HepG2 (cell line): Measurements from ENCODE around the gene ZNF273. TPM values are rescaled to one million over a fixed set of nuclear protein-coding genes. Genes with fewer than 3 reads are reported as not detected.

Source experiments
- ATAC-seq: fragments of 200-7000 bp; cut with Tn5 transposase; 3 replicates; pipeline ENCODE4 v1.9.1; 2020; ENCODE audit warnings: mild to moderate bottlenecking, moderate library complexity
- BruUV-seq: library from RNA; stranded (reverse); fragments of 400-500 nt; replicated peaks from 2 replicates; lab custom pipeline; 2021; lab: Mats Ljungman, UMichigan
- CTCF ChIA-PET: fragments of 300-600 bp; formaldehyde crosslinking; extraction: SDS; loops from one replicate; lab custom pipeline; 2021; ENCODE audit warnings: low total read pairs, inconsistent platforms, low intra/inter-chr PET ratio; lab: Yijun Ruan, JAX
- POLR2A ChIA-PET: fragments of 350-600 bp; sonication (Branson Sonifier 250); formaldehyde crosslinking; loops from one replicate; lab custom pipeline; 2020; ENCODE audit warnings: antibody characterized with exemption, inconsistent platforms; lab: Yijun Ruan, JAX
- DNase-seq: peaks from one replicate; pipeline ENCODE4 v3.0.0-alpha.2; 2015; ENCODE audit warnings: low spot score
- FAIRE-seq: peaks from 3 replicates; lab custom pipeline; 2011; peaks lifted over from hg19 to GRCh38; lab: Jason Lieb, UNC
- H2AFZ ChIP-seq: one replicate; pipeline ENCODE4 v1.6.1; 2011; ENCODE audit warnings: low read length, inconsistent platforms
- H3K27ac ChIP-seq: fragments of 300-600 bp; 3 replicates; pipeline ENCODE4 v1.8.0; 2011; ENCODE audit warnings: mixed run types, mild to moderate bottlenecking, mixed read lengths, low read length, inconsistent platforms; ENCODE audit not compliant: insufficient read depth; ENCODE audit errors: extremely low read length
- H3K27me3 ChIP-seq, 2 experiments: fragments of 200-600 bp in 1 of 2; 2 replicates in 1 of 2; 3 replicates in 1 of 2; pipeline versions ENCODE4 v1.6.0 to v1.8.0; 2011; ENCODE audit warnings: low read length in 2 of 2, mild to moderate bottlenecking in 2 of 2, moderate library complexity in 2 of 2, inconsistent platforms in 1 of 2; ENCODE audit not compliant: insufficient read depth in 2 of 2, control insufficient read depth in 1 of 2
- H3K36me3 ChIP-seq, 2 experiments: fragments of 200-600 bp in 1 of 2; replicated peaks in 1 of 2; 2 replicates in 1 of 2; 3 replicates in 1 of 2; pipeline versions ENCODE4 v1.5.1 to v1.8.0; 2011; ENCODE audit warnings: low read length in 2 of 2, inconsistent platforms in 1 of 2; ENCODE audit not compliant: insufficient read depth in 2 of 2, control insufficient read depth in 1 of 2
- H3K4me1 ChIP-seq: 2 replicates; pipeline ENCODE4 v1.5.1; 2012; ENCODE audit warnings: low read length, inconsistent platforms; ENCODE audit not compliant: insufficient read depth
- H3K4me2 ChIP-seq: 2 replicates; pipeline ENCODE4 v1.6.0; 2011; ENCODE audit warnings: low read depth, low read length, inconsistent platforms
- H3K4me3 ChIP-seq, 3 experiments: fragments of 200-600 bp in 1 of 3; sonication (generic), shearing (Covaris generic) in 1 of 3; replicated peaks in 1 of 3; 2 replicates each; pipeline ENCODE4 v1.5.1; 2011 to 2016; ENCODE audit warnings: low read length in 3 of 3, inconsistent platforms in 2 of 3, low read depth in 2 of 3, mild to moderate bottlenecking in 2 of 3, control low read depth in 1 of 3, mixed read lengths in 1 of 3; ENCODE audit not compliant: insufficient read depth in 1 of 3
- H3K79me2 ChIP-seq: one replicate; pipeline ENCODE4 v1.6.1; 2011; ENCODE audit warnings: low read length, inconsistent platforms; ENCODE audit not compliant: insufficient read depth
- H3K9ac ChIP-seq: 2 replicates; pipeline ENCODE4 v1.6.0; 2011; ENCODE audit warnings: mild to moderate bottlenecking, low read depth, low read length, inconsistent platforms; ENCODE audit not compliant: insufficient read depth
- H3K9me3 ChIP-seq: 2 replicates; pipeline ENCODE4 v1.5.1; 2012; ENCODE audit warnings: mild to moderate bottlenecking, low read length
- H4K20me1 ChIP-seq: 2 replicates; pipeline ENCODE4 v1.6.0; 2011; ENCODE audit warnings: inconsistent platforms, mild to moderate bottlenecking, low read length, moderate library complexity; ENCODE audit not compliant: insufficient read depth
- AHR ChIP-seq: IDR thresholded peaks from 2 replicates; pipeline ENCODE4 v1.6.1; 2018; ENCODE audit warnings: missing genetic modification reagents, missing compliant biosample characterization
- MTERF4 ChIP-seq: sonication (generic); formaldehyde crosslinking; IDR thresholded peaks from 2 replicates; pipeline ENCODE4 v1.8.0; 2023; ENCODE audit warnings: mild to moderate bottlenecking, missing genetic modification reagents
- RBM39 ChIP-seq: fragments of 200-400 bp; formaldehyde crosslinking; IDR thresholded peaks from one replicate; pipeline ENCODE4 v1.6.1; 2018; ENCODE audit warnings: antibody characterized with exemption, mild to moderate bottlenecking, low read depth, low read length; ENCODE audit not compliant: poor library complexity, severe bottlenecking
- TCF7L2 ChIP-seq: IDR thresholded peaks from 2 replicates; pipeline ENCODE4 v1.6.1; 2011; ENCODE audit warnings: mild to moderate bottlenecking, low read depth, low read length, moderate library complexity
- WGBS: methylation state at CpG from one replicate; pipeline ENCODE4 v1.1.6; 2017; ENCODE audit warnings: low lambda C conversion rate; 5-methylcytosine and 5-hydroxymethylcytosine counted together
- in situ Hi-C: cut with HindIII; loops from 2 replicates; pipeline ENCODE4 v1.10.0; 2017; ENCODE audit warnings: low pct_unique_long_range_greater_than_20kb; ENCODE audit not compliant: extremely low pct_ligation_motif_present
- intact Hi-C: fragments of 100-400 bp; cut with micrococcal nuclease; formaldehyde crosslinking; loops from one replicate; pipeline ENCODE4 v1.10.0; 2022; ENCODE audit not compliant: unreplicated experiment
- polyA plus RNA-seq, 8 experiments: library from polyadenylated mRNA; depleted of rRNA in 3 of 8; stranded (reverse) in 7 of 8; unstranded in 1 of 8; fragments of >200 nt; fragmentation: Illumina TruSeq in 4 of 8; extraction: Trizol in 4 of 8; gene quantifications; 2 replicates each; pipeline versions ENCODE4 v1.2.1 to v1.2.3, GENCODE V29; 2011 to 2016; ENCODE audit warnings: low read depth in 4 of 8, missing spikeins in 1 of 8, mixed read lengths in 1 of 8; ENCODE audit not compliant: insufficient read depth in 1 of 8
- total RNA-seq, 5 experiments: library from RNA; depleted of rRNA; stranded (reverse); fragments of >200 nt; fragmentation: Illumina TruSeq; extraction: Trizol; gene quantifications; 2 replicates each; pipeline ENCODE4 v1.2.3, GENCODE V29; 2016; ENCODE audit warnings: low read depth in 1 of 5
- TF ChIP-seq, protein P1 (sequence below): sonication (generic); formaldehyde crosslinking; IDR thresholded peaks from 2 replicates; pipeline ENCODE4 v1.8.1; 2023; ENCODE audit warnings: mild to moderate bottlenecking, missing genetic modification reagents

The ZNF273 gene
- total and polyA plus RNA-seq, 2 of the 13 experiments (the other 11 are each of a cell fraction or from before 2014, with no cell fraction given): 1.7 to 5.8 TPM

DNA sequence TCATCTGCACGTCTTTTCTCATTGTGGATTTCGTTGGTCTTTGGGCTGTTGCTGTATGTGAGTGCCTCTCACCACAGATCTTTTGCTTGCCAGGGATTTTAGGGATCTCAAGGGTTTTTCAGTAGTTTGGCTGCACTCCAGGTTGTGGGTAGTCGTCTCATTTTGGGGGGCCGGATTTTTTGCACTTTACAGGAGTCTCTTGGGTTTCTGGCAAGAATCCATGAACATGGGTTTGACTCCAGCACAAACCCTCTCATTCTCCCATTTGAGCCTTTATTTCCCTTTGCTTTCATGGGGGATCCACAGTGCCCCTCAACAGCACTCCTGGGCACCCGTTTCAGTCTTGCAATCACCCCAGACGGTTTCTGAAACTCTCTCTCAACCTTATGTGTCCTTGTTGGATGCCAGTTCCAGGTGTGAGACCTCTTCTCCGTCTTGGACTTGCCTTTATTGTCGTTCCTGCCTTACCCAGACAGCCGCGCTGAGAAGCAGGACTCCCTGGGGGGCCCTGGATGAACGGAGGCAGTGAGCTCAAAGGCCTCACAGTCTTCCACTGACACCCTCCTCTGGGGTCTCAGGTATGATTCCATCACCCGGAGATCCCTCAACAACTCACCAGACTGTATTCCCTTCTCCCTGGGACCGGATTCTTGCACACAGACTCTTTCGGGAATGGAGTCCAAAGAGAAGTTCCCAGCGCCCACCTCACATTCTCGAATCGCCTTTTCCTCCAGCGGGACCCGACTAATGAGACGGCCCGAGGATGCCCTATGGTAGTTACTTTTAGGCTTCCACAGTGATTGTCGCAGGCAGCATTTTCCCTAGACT is 18.8 kb upstream of the ZNF273 start:
- intact Hi-C loops: no loop called here
- BruUV-seq: no TSS peak

More for the DNA sequence above, 18.8 kb upstream of the ZNF273 start:
- Histone ChIP-seq H3K9ac (no peak overlapping the region), H3K4me1 (peaks cover 9% of the 10 kb centered on the region; the same call in 1 of the 2 replicates), H3K27me3 (peaks cover 11 to 73% of the 10 kb centered on the region in 2 experiments; a peak in 3 of 5 replicates), H3K4me2 (no peak overlapping the region), H2AFZ (no peak overlapping the region)
- no peak for ATAC-seq
- CTCF ChIA-PET: no interaction called here
- WGBS: 27% methylated on average over 22 of the region's 22 CpGs
- no peak for TF ChIP-seq AHR (CRISPR knock-in tag)
- TF ChIP-seq, protein P1, sequence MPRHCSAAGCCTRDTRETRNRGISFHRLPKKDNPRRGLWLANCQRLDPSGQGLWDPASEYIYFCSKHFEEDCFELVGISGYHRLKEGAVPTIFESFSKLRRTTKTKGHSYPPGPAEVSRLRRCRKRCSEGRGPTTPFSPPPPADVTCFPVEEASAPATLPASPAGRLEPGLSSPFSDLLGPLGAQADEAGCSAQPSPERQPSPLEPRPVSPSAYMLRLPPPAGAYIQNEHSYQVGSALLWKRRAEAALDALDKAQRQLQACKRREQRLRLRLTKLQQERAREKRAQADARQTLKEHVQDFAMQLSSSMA (CRISPR knock-in tag): no peak
- no peak for TF ChIP-seq TCF7L2
- no peak for TF ChIP-seq RBM39
- no peak for TF ChIP-seq MTERF4 (CRISPR knock-in tag)
- TF ChIP-seq, all 625 proteins: peak for 0
- in situ Hi-C loops: no loop called here
- no peak overlapping the region for H3K4me3 ChIP-seq
- no peaks in the 10 kb centered on the region for H4K20me1 ChIP-seq
- POLR2A ChIA-PET: no interaction called here
- peaks cover 6% of the 10 kb centered on the region; the same call in 1 of the 2 replicates for H3K9me3 ChIP-seq
- FAIRE-seq (no peak), DNase-seq (no peak)
- H3K79me2 ChIP-seq: no peaks in the 10 kb centered on the region
- H3K27ac ChIP-seq: no peak overlapping the region
- H3K36me3 ChIP-seq: no peaks in the 10 kb centered on the region
